H1 (cell line): Measurements from ENCODE around the gene ZSWIM6. TPM values are rescaled to one million over a fixed set of nuclear protein-coding genes. Genes with fewer than 3 reads are reported as not detected.

Experiments used
- CHD7 ChIP-seq: fragments of 300-600 bp; sonication (generic); IDR thresholded peaks from 2 replicates; pipeline ENCODE4 v1.7.1; 2012; ENCODE audit warnings: low read length, moderate library complexity, mild to moderate bottlenecking, inconsistent platforms; ENCODE audit not compliant: insufficient replicate concordance
- TAF7 ChIP-seq: optimal IDR thresholded peaks from 2 replicates; pipeline ENCODE3; 2011; ENCODE audit warnings: low read depth, mild to moderate bottlenecking, inconsistent platforms, low read length, moderate library complexity, borderline replicate concordance
- polyA plus RNA-seq, 7 experiments: library from polyadenylated mRNA; depleted of rRNA in 3 of 7; stranded (reverse) in 5 of 7; unstranded in 2 of 7; fragments of >200 nt in 5 of 7; fragments of 200-250 nt in 2 of 7; gene quantifications; 1 replicate in 5 of 7; 2 replicates in 1 of 7; 4 replicates in 1 of 7; pipeline versions ENCODE4 v1.2.1 to v1.2.3, GENCODE V29; 2011 to 2013; ENCODE audit warnings: missing spikeins in 2 of 7, mixed read lengths in 2 of 7
- total RNA-seq: library from RNA; stranded (reverse); fragmentation: NEBNext Ultra II Directional; extraction: Animal tissue kit (Norgen Biotek cat#: 25700); gene quantifications from 2 replicates; pipeline ENCODE4 v1.2.1, GENCODE V29; 2021

Gene ZSWIM6
- total and polyA plus RNA-seq, 2 of the 8 experiments (the other 6 are each of a cell fraction or from before 2014, with no cell fraction given), result 7.9 to 12.4 TPM

GRCh38 chr5:61371474-61371873 is 39.4 kb downstream of the ZSWIM6 start (continued):
- TF ChIP-seq CHD7 (no peak), TAF7 (no peak)
- TF ChIP-seq, all 59 proteins: peak for 0
